HG02970 (cell line): ENCODE data around the gene CST9.

Source experiments
- ATAC-seq: cut with Tn5 transposase; IDR thresholded peaks from one replicate; pipeline ENCODE4 v1.9.1; 2021; ENCODE audit warnings: mild to moderate bottlenecking, moderate library complexity, moderate number of reproducible peaks; ENCODE audit not compliant: unreplicated experiment, low FRiP score

The CST9 gene

GRCh38 chr20:23605867-23606651 lies at the start of gene CST9:
CST9 (minus strand) TSS chr20:23605917; CDS start chr20:23605864, 53 bp downstream.
- ATAC-seq, result no peak

- no peak for ATAC-seq
These were observed 49.0 kb upstream of the CST9 start for GRCh38 chr20:23654717-23655116.

GRCh38 chr20:23654000-23654399 lies 48.3 kb upstream of the CST9 start:
- ATAC-seq, result no peak

- ATAC-seq, result no peak
These were observed 47.8 kb upstream of the CST9 start for GRCh38 chr20:23653400-23653938.

GRCh38 chr20:23652926-23653325 lies 47.2 kb upstream of the CST9 start:
- no peak for ATAC-seq

- no peak for ATAC-seq
These were observed 46.7 kb upstream of the CST9 start for GRCh38 chr20:23652371-23652770.

- ATAC-seq, result no peak
These were observed 45.4 kb upstream of the CST9 start for GRCh38 chr20:23651117-23651516.

- ATAC-seq, result no peak
These were observed 44.2 kb upstream of the CST9 start for GRCh38 chr20:23649830-23650417.

- ATAC-seq, result no peak
These were observed 43.5 kb upstream of the CST9 start for GRCh38 chr20:23649242-23649641.

- ATAC-seq, result no peak
These were observed 41.6 kb upstream of the CST9 start for GRCh38 chr20:23647346-23647745.

- no peak for ATAC-seq
These were observed 40.6 kb upstream of the CST9 start for GRCh38 chr20:23646106-23646873.

- no peak for ATAC-seq
These were observed 39.9 kb upstream of the CST9 start for GRCh38 chr20:23645575-23645974.

GRCh38 chr20:23644164-23644563 lies 38.4 kb upstream of the CST9 start:
- ATAC-seq, result no peak

GRCh38 chr20:23643659-23644058 lies 37.9 kb upstream of the CST9 start:
- ATAC-seq, result no peak

GRCh38 chr20:23641936-23642751 lies 36.4 kb upstream of the CST9 start:
- ATAC-seq, result no peak

GRCh38 chr20:23640671-23641667 lies 35.3 kb upstream of the CST9 start:
- ATAC-seq, result no peak

- ATAC-seq, result no peak
These were observed 34.4 kb upstream of the CST9 start for GRCh38 chr20:23640018-23640601.

- ATAC-seq, result no peak
These were observed 33.8 kb upstream of the CST9 start for GRCh38 chr20:23639490-23639958.

- ATAC-seq, result no peak
These were observed 32.6 kb upstream of the CST9 start for GRCh38 chr20:23638309-23638708.
